Measurements from ENCODE around the gene RBM4.

RBM4 gene

DNA sequence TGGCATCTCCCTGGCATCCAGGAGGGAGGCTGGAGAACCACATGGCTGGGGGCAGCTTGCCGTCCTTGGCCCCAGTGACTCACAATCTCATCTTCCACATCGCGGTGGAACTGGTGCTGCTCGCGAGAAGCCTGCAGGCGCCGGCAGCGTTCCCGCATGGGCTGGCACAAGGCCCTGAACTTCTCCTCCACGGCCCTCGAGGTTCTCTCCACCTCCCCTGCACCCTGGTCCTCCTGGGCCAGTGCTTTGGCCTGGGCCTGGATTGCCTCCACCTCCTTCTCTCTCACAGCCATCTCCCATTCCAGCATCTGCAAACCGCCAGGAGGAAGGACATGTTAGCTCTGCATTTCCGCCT lies 55.5 kb downstream of the RBM4 start:
- Mint-ChIP-seq H3K4me3 (no peak overlapping the region), H3K4me1 (ENCODE audit: low read depth) (no peaks in the 10 kb centered on the region), H3K9me3 (no peaks in the 10 kb centered on the region), H3K27me3 (no peaks in the 10 kb centered on the region), H3K27ac (no peak overlapping the region), H3K36me3 (ENCODE audit: low read depth) (no peaks in the 10 kb centered on the region)
- intact Hi-C loops (cut with micrococcal nuclease), result loop anchor here (1.0 to 10.0 kb wide), 3 partner anchors 140 to 281 kb away; partner anchors contain the start of gene C11orf86

- H3K36me3 Mint-ChIP-seq (ENCODE audit: low read depth), result no peaks in the 10 kb centered on the region
- H3K4me3 Mint-ChIP-seq, result no peak overlapping the region
- intact Hi-C loops (cut with micrococcal nuclease), result loop anchor here (1.0 to 10.0 kb wide), 3 partner anchors 140 to 280 kb away; partner anchors contain the start of gene C11orf86
- peaks cover 3% of the 10 kb centered on the region for H3K27me3 Mint-ChIP-seq
- no peaks in the 10 kb centered on the region for H3K9me3 Mint-ChIP-seq
- H3K4me1 Mint-ChIP-seq (ENCODE audit: low read depth), result no peaks in the 10 kb centered on the region
- no peak overlapping the region for H3K27ac Mint-ChIP-seq
Observed at GRCh38 chr11:66694732-66695207, 56.3 kb downstream of the RBM4 start.
